Progenitor cell of endocrine pancreas (in vitro differentiated cells): Measurements from ENCODE around the gene MBD3L1. TPM values are rescaled to one million over a fixed set of nuclear protein-coding genes. Genes with fewer than 3 reads are reported as not detected.

Experiments
- DNase-seq: peaks from one replicate; pipeline ENCODE4 v3.0.0; 2021; ENCODE audit warnings: low spot score; ENCODE audit not compliant: unreplicated experiment
- H3K27ac Mint-ChIP-seq: 2 replicates; pipeline ENCODE4 v1.8.0; 2021; ENCODE audit warnings: mild to moderate bottlenecking, moderate library complexity, mixed read lengths
- H3K27me3 Mint-ChIP-seq: 2 replicates; pipeline ENCODE4 v1.8.0; 2021; ENCODE audit warnings: mixed read lengths
- H3K36me3 Mint-ChIP-seq: 2 replicates; pipeline ENCODE4 v1.8.0; 2022; ENCODE audit warnings: mixed read lengths; ENCODE audit not compliant: insufficient read depth
- H3K4me1 Mint-ChIP-seq: 2 replicates; pipeline ENCODE4 v1.8.0; 2021; ENCODE audit warnings: low read depth, mixed read lengths
- H3K4me3 Mint-ChIP-seq: 2 replicates; pipeline ENCODE4 v1.8.0; 2021; ENCODE audit warnings: low read depth, mild to moderate bottlenecking, moderate library complexity, mixed read lengths
- H3K9me3 Mint-ChIP-seq: 2 replicates; pipeline ENCODE4 v1.8.0; 2021; ENCODE audit warnings: low read depth, mixed read lengths
- total RNA-seq: library from RNA; stranded (reverse); gene quantifications from 2 replicates; pipeline ENCODE4 v1.2.1, GENCODE V29; 2021
- TF ChIP-seq, protein P1 (sequence below): fragments of 200-600 bp; sonication (generic); IDR thresholded peaks from one replicate; pipeline ENCODE4 v1.5.0; 2021; ENCODE audit warnings: antibody characterized with exemption, mild to moderate bottlenecking; ENCODE audit not compliant: unreplicated experiment

MBD3L1 gene
- total RNA-seq, 1 donor from 2014 or later, result not detected

DNA sequence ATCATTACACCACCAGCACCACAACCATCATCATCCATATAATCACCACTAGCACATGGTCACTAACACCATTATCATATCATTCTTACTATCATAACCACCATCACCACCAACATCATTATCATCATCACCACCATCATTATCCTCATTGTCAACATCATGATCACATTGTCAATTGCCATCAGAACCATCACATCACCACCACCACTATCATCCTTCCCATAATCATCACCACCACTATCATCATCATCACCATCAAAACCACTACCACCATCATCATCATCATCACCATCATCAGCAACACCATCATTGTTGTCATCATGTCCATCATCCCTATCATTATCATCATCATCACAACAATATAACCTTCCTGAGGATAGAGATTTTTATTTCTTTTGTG lies 58.1 kb downstream of the MBD3L1 start:
- H3K27ac Mint-ChIP-seq, result no peak overlapping the region
- no peaks in the 10 kb centered on the region for H3K4me1 Mint-ChIP-seq
- H3K36me3 Mint-ChIP-seq, result no peaks in the 10 kb centered on the region

More for the DNA sequence above, 58.1 kb downstream of the MBD3L1 start:
- TF ChIP-seq, protein P1, sequence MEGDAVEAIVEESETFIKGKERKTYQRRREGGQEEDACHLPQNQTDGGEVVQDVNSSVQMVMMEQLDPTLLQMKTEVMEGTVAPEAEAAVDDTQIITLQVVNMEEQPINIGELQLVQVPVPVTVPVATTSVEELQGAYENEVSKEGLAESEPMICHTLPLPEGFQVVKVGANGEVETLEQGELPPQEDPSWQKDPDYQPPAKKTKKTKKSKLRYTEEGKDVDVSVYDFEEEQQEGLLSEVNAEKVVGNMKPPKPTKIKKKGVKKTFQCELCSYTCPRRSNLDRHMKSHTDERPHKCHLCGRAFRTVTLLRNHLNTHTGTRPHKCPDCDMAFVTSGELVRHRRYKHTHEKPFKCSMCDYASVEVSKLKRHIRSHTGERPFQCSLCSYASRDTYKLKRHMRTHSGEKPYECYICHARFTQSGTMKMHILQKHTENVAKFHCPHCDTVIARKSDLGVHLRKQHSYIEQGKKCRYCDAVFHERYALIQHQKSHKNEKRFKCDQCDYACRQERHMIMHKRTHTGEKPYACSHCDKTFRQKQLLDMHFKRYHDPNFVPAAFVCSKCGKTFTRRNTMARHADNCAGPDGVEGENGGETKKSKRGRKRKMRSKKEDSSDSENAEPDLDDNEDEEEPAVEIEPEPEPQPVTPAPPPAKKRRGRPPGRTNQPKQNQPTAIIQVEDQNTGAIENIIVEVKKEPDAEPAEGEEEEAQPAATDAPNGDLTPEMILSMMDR, result no peak
- DNase-seq, result no peak
- H3K4me3 Mint-ChIP-seq, result no peak overlapping the region
- H3K27me3 Mint-ChIP-seq, result no peaks in the 10 kb centered on the region
- H3K9me3 Mint-ChIP-seq, result no peaks in the 10 kb centered on the region

Other genes starting within 250 kb of the MBD3L1 start
- 53.0 and 59.1 TPM in 2 replicates for gene ADAMTS10, start 221.7 kb upstream of the MBD3L1 start, total RNA-seq
- not detected in 2 replicates for gene NFILZ, start 201.7 kb upstream of the MBD3L1 start, total RNA-seq
- gene ACTL9, start 133.6 kb upstream of the MBD3L1 start, total RNA-seq, result not detected in 2 replicates
- gene OR2Z1, start 110.7 kb upstream of the MBD3L1 start, total RNA-seq, result not detected in 2 replicates
- gene ZNF558, start 73 bp upstream of the MBD3L1 start, total RNA-seq, result 52.6 and 54.0 TPM in 2 replicates
- gene MUC16, start 178.0 kb downstream of the MBD3L1 start, total RNA-seq, result 0.31 and 0.43 TPM in 2 replicates